ENCODE results near the gene S100A3. TPM values are rescaled to one million over a fixed set of nuclear protein-coding genes. Genes with fewer than 3 reads are reported as not detected.
A peak's percentile ranks its signal among the peaks of the same experiment; 100 is the strongest.

Gene S100A3
- total RNA-seq, 1 donor from 2014 or later = not detected

GRCh38 chr1:153547560-153548551 lies 1.2 kb downstream of the S100A3 start:
- no peak for DNase-seq

GRCh38 chr1:153546796-153547559 lies 2.1 kb downstream of the S100A3 start:
- no peak for DNase-seq

GRCh38 chr1:153546371-153546770 lies 2.7 kb downstream of the S100A3 start:
- DNase-seq = no peak

- peak; percentile 36 for DNase-seq
Observed at GRCh38 chr1:153545067-153546055, 3.7 kb downstream of the S100A3 start, which contains the start of gene S100A4. Gene S100A4 (minus strand): TSS chr1:153545806. CDS start chr1:153544794, 1,012 bp downstream.

GRCh38 chr1:153544453-153545066 lies 4.5 kb downstream of the S100A3 start:
- no peak for DNase-seq

- DNase-seq = no peak
Observed at GRCh38 chr1:153543736-153544135, 5.3 kb downstream of the S100A3 start.

GRCh38 chr1:153542956-153543711 lies 5.9 kb downstream of the S100A3 start:
- no peak for DNase-seq

GRCh38 chr1:153541641-153542590 lies 7.1 kb downstream of the S100A3 start:
- no peak for DNase-seq

- peak; percentile 15 for DNase-seq
Observed at GRCh38 chr1:153540394-153541361, 8.4 kb downstream of the S100A3 start, which contains the start of gene S100A5. Gene S100A5 (minus strand): TSS chr1:153540934. CDS start chr1:153540191, 743 bp downstream.

GRCh38 chr1:153539395-153540093 lies 9.5 kb downstream of the S100A3 start:
- no peak for DNase-seq

- no peak for DNase-seq
Observed at GRCh38 chr1:153538315-153538821, 10.7 kb downstream of the S100A3 start.

- DNase-seq = no peak
Observed at GRCh38 chr1:153537376-153537730, 11.7 kb downstream of the S100A3 start.

- no peak for DNase-seq
Observed at GRCh38 chr1:153536671-153537375, 12.2 kb downstream of the S100A3 start.

- peak; percentile 62 for DNase-seq
Observed at GRCh38 chr1:153536012-153536670, 12.9 kb downstream of the S100A3 start.

- no peak for DNase-seq
Observed at GRCh38 chr1:153535242-153536011, 13.6 kb downstream of the S100A3 start, which contains the start of gene S100A6. Gene S100A6 (minus strand): TSS chr1:153535991. CDS start chr1:153535339, 652 bp downstream.
